Pancreas (tissue), 10 donors: ENCODE results near the gene QRICH1. TPM values are rescaled to one million over a fixed set of nuclear protein-coding genes. Genes with fewer than 3 reads are reported as not detected.
A peak's percentile ranks its signal among the peaks of the same experiment; 100 is the strongest.

Source experiments
- ATAC-seq, 4 donors: fragments of 200-7000 bp; cut with Tn5 transposase; one replicate each; pipeline versions ENCODE4 v1.8.0 to v1.9.1; 2020; ENCODE audit warnings: mild to moderate bottlenecking in 4 of 4, moderate library complexity in 4 of 4
- DNase-seq, 6 donors: peaks; one replicate each; pipeline ENCODE4 v3.0.0-alpha.2; 2020
- FAIRE-seq: peaks from 2 replicates; lab custom pipeline; 2012; peaks lifted over from hg19 to GRCh38; lab: Jason Lieb, UNC
- H3K27ac ChIP-seq, 4 donors: fragments of 200-600 bp; sonication (generic); 1 replicate in 3 of 4; 2 replicates in 1 of 4; pipeline versions ENCODE4 v1.5.0 to v1.8.0; 2020
- H3K27me3 ChIP-seq, 4 donors: fragments of 200-600 bp; one replicate each; pipeline ENCODE4 v1.8.0; 2021
- H3K36me3 ChIP-seq, 3 donors: fragments of 200-600 bp; sonication (generic) in 1 of 3; one replicate each; pipeline versions ENCODE4 v1.5.0 to v1.8.0; 2020 to 2021
- H3K4me1 ChIP-seq, 3 donors: fragments of 200-600 bp; one replicate each; pipeline ENCODE4 v1.8.0; 2021
- H3K4me3 ChIP-seq, 4 donors: fragments of 200-600 bp; sonication (generic) in 2 of 4; one replicate each; pipeline versions ENCODE4 v1.5.0 to v1.8.0; 2020 to 2021
- H3K9me3 ChIP-seq, 4 donors: fragments of 200-600 bp; one replicate each; pipeline ENCODE4 v1.8.0; 2021
- CTCF ChIP-seq, 4 donors: fragments of 200-600 bp; sonication (generic) in 3 of 4; IDR thresholded peaks; one replicate each; pipeline versions ENCODE4 v1.5.0 to v1.8.0; 2021; ENCODE audit warnings: antibody characterized with exemption in 4 of 4
- WGBS, 2 donors: extraction: QIAGEN DNeasy Blood & Tissue Kit; methylation state at CpG; one replicate each; pipeline ENCODE4 v1.1.7; 2013; 5-methylcytosine and 5-hydroxymethylcytosine counted together
- intact Hi-C, 3 donors: fragments of 100-400 bp; cut with DNase I; formaldehyde crosslinking; loops; one replicate each; pipeline versions ENCODE4 v1.11.1 to v1.14.2; 2022
- polyA plus RNA-seq, 2 donors: library from polyadenylated mRNA; stranded (reverse); fragments of 200-250 nt; gene quantifications; one replicate each; pipeline ENCODE4 v1.2.3, GENCODE V29; 2013
- total RNA-seq, 6 donors: library from RNA; stranded (reverse); fragmentation: NEBNext Ultra II Directional in 4 of 6; extraction: Animal tissue kit (Norgen Biotek cat#: 25700) in 4 of 6; gene quantifications; one replicate each; pipeline versions ENCODE4 v1.2.1 to v1.2.4, GENCODE V29; 2021 to 2023
- donor health status: healthy with polysubstance abuse.
- donor health status: DM: no; HTN: no; CAD: no; lungs with moderate emphysema.
- donor health status: DM: no; HTN: no; CAD: no.
- donor health status: control.
- donor health status: control.
- donor health status: Bipolar disorder and iron deficiency.
- donor health status: DM: yes; HTN: yes; CAD: no.
- donor health status: DM: no; HTN: no; CAD: no.
- donor health status: DM: no; HTN: no; CAD: no.
- donor health status: DM: yes; HTN: yes; CAD: no.

QRICH1 gene
- total and polyA plus RNA-seq, 8 donors: 20.9 to 48.1 (median 30.4) TPM

- Histone ChIP-seq H3K36me3 (peaks cover 17 to 61% (median 30%) of the 10 kb centered on the region in 3 donors), H3K27me3 (no peaks in the 10 kb centered on the region), H3K9me3 (no peaks in the 10 kb centered on the region), H3K27ac (peak overlapping the region; percentile 69 to 92 (median 88)), H3K4me3 (peak overlapping the region; percentile 62 to 99 (median 98)), H3K4me1 (peaks cover 6 to 8% (median 8%) of the 10 kb centered on the region in 3 donors)
- no peak for TF ChIP-seq CTCF (IDR thresholded peaks at IDR 0.05)
- peak in 2 of 4 donors; percentile 1 to 3 for ATAC-seq
- FAIRE-seq: no peak
- intact Hi-C loops: no loop called here
- WGBS, 2 donors: 0 to 1% methylated on average over 9 of the region's 9 CpGs
- no peak for DNase-seq
These were observed 26.2 kb upstream of the QRICH1 start for GRCh38 chr3:49120096-49120437.

GRCh38 chr3:49119439-49119838, 25.6 kb upstream of the QRICH1 start:
- no peaks in the 10 kb centered on the region for H3K27me3 ChIP-seq
- H3K4me3 ChIP-seq: peak overlapping the region in 2 of 4 donors; percentile 62 to 99
- H3K36me3 ChIP-seq: peaks cover 16 to 61% (median 36%) of the 10 kb centered on the region in 3 donors
- FAIRE-seq (no peak), DNase-seq (no peak), ATAC-seq (no peak)
- 41 to 50% methylated on average over 3 of the region's 3 CpGs for WGBS, 2 donors
- H3K9me3 ChIP-seq: no peaks in the 10 kb centered on the region
- peaks cover 6 to 8% (median 8%) of the 10 kb centered on the region in 3 donors for H3K4me1 ChIP-seq
- no peak for TF ChIP-seq CTCF (IDR thresholded peaks at IDR 0.05)
- intact Hi-C loops: no loop called here
- peak overlapping the region in 1 of 4 donors; percentile 91 for H3K27ac ChIP-seq

- H3K36me3 ChIP-seq: peaks cover 19 to 61% (median 38%) of the 10 kb centered on the region in 3 donors
- 56 to 68% methylated on average over 10 of the region's 10 CpGs for WGBS, 2 donors
- FAIRE-seq: no peak
These were observed 25.2 kb upstream of the QRICH1 start for GRCh38 chr3:49119036-49119435.

GRCh38 chr3:49112262-49112661, 18.4 kb upstream of the QRICH1 start:
- Histone ChIP-seq H3K36me3 (peaks cover 31 to 84% (median 72%) of the 10 kb centered on the region in 3 donors), H3K27me3 (no peaks in the 10 kb centered on the region), H3K4me1 (no peaks in the 10 kb centered on the region), H3K9me3 (no peaks in the 10 kb centered on the region), H3K4me3 (no peak overlapping the region), H3K27ac (no peak overlapping the region)
- FAIRE-seq (no peak), DNase-seq (no peak), ATAC-seq (no peak)
- intact Hi-C loops: no loop called here
- WGBS, 2 donors: 85 to 88% methylated on average over 9 to 14 of the region's 14 CpGs
- no peak for TF ChIP-seq CTCF (IDR thresholded peaks at IDR 0.05)

More at GRCh38 chr3:49119036-49119435, 25.2 kb upstream of the QRICH1 start:
- DNase-seq (no peak), ATAC-seq (no peak)
- peaks cover 6 to 8% (median 8%) of the 10 kb centered on the region in 3 donors for H3K4me1 ChIP-seq
- TF ChIP-seq CTCF (IDR thresholded peaks at IDR 0.05): no peak
- H3K27ac ChIP-seq: no peak overlapping the region
- H3K27me3 ChIP-seq: no peaks in the 10 kb centered on the region
- intact Hi-C loops: no loop called here
- no peaks in the 10 kb centered on the region for H3K9me3 ChIP-seq
- no peak overlapping the region for H3K4me3 ChIP-seq

DNA sequence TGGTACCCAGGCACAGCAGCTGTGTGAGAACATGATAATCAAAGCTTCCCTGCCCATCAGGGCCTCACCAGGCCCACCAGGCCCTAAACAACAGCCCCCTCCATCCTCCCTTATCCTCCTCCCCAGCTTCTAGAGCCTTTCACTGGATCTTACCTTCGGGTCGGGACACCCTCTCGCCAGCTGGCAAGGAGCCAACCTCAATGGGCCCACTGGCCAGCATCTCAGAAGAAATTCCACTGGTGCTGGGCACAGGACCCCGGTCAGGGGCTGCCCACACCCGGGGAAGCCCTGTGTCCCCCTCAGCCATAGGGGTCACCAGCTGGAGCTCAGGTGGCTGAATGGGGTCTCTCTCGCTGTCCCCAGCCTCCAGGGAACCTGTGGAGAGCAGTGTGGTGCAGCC, 17.5 kb upstream of the QRICH1 start:
- WGBS, 2 donors: 66 to 71% methylated on average over 6 of the region's 6 CpGs
- intact Hi-C loops: no loop called here
- FAIRE-seq: no peak
- peaks cover 22 to 75% (median 66%) of the 10 kb centered on the region in 3 donors for H3K36me3 ChIP-seq
- no peak overlapping the region for H3K27ac ChIP-seq
- no peak for ATAC-seq
- TF ChIP-seq CTCF (IDR thresholded peaks at IDR 0.05): no peak
- no peaks in the 10 kb centered on the region for H3K27me3 ChIP-seq
- no peaks in the 10 kb centered on the region for H3K4me1 ChIP-seq
- DNase-seq: no peak
- no peak overlapping the region for H3K4me3 ChIP-seq
- H3K9me3 ChIP-seq: no peaks in the 10 kb centered on the region
